Lung (tissue), 12 donors: Measurements from ENCODE around the gene MROH2B. TPM values are rescaled to one million over a fixed set of nuclear protein-coding genes. Genes with fewer than 3 reads are reported as not detected.

Source experiments
- ATAC-seq: fragments of 200-7000 bp; cut with Tn5 transposase; one replicate; pipeline ENCODE4 v1.9.1; 2020; ENCODE audit warnings: moderate number of reproducible peaks; ENCODE audit not compliant: insufficient read depth, low FRiP score
- DNase-seq, 3 donors: peaks; one replicate each; pipeline ENCODE4 v3.0.0-alpha.2; 2013 to 2017
- H3K27ac ChIP-seq, 2 donors: one replicate each; pipeline ENCODE4 v1.5.1; 2013; ENCODE audit warnings: mild to moderate bottlenecking in 2 of 2, moderate library complexity in 2 of 2, control low read depth in 1 of 2, inconsistent platforms in 1 of 2, low read depth in 1 of 2, low read length in 1 of 2
- H3K27me3 ChIP-seq, 3 donors: one replicate each; pipeline ENCODE4 v1.5.1; 2013; ENCODE audit warnings: low read length in 2 of 3; ENCODE audit not compliant: control insufficient read depth in 3 of 3, insufficient read depth in 3 of 3
- H3K36me3 ChIP-seq, 4 donors: one replicate each; pipeline ENCODE4 v1.5.1; 2013; ENCODE audit warnings: low read length in 4 of 4, mild to moderate bottlenecking in 1 of 4, moderate library complexity in 1 of 4; ENCODE audit not compliant: control insufficient read depth in 4 of 4, insufficient read depth in 4 of 4
- H3K4me1 ChIP-seq, 5 donors: one replicate each; pipeline ENCODE4 v1.5.1; 2013; ENCODE audit warnings: low read length in 5 of 5, mild to moderate bottlenecking in 2 of 5, moderate library complexity in 1 of 5; ENCODE audit not compliant: control insufficient read depth in 5 of 5, insufficient read depth in 5 of 5
- H3K4me3 ChIP-seq: one replicate; pipeline ENCODE4 v1.5.1; 2013; ENCODE audit warnings: mild to moderate bottlenecking, control low read depth, moderate library complexity
- H3K9ac ChIP-seq, 2 donors: one replicate each; pipeline ENCODE4 v1.5.1; 2013; ENCODE audit warnings: low read length in 2 of 2, control low read depth in 1 of 2; ENCODE audit not compliant: insufficient read depth in 1 of 2
- H3K9me3 ChIP-seq, 4 donors: one replicate each; pipeline ENCODE4 v1.5.1; 2013; ENCODE audit warnings: low read length in 3 of 4, mild to moderate bottlenecking in 1 of 4, moderate library complexity in 1 of 4; ENCODE audit not compliant: control insufficient read depth in 4 of 4, insufficient read depth in 3 of 4
- CTCF ChIP-seq: IDR thresholded peaks from 2 replicates; pipeline ENCODE4 v1.5.1; 2012; ENCODE audit warnings: mild to moderate bottlenecking; ENCODE audit errors: control extremely low read depth, extremely low read depth
- WGBS, 2 donors: extraction: QIAGEN DNeasy Blood & Tissue Kit; methylation state at CpG; one replicate each; pipeline ENCODE4 v1.1.7; 2013; 5-methylcytosine and 5-hydroxymethylcytosine counted together
- polyA plus RNA-seq, 2 donors: library from polyadenylated mRNA; stranded (reverse); fragments of 200-250 nt; gene quantifications; one replicate each; pipeline ENCODE4 v1.2.1, GENCODE V29; 2013
- total RNA-seq, 2 donors: library from RNA; depleted of rRNA in 1 of 2; stranded (reverse); fragments of >200 nt in 1 of 2; gene quantifications; one replicate each; pipeline ENCODE4 v1.2.1, GENCODE V29; 2014 to 2021
- donor health status: control.
- donor health status: control.
- donor health status: Bipolar disorder and iron deficiency.
- donor health status: healthy.
- donor health status: DM: yes; HTN: yes; CAD: no.

Gene MROH2B
- total and polyA plus RNA-seq, 4 donors = not detected

- H3K36me3 ChIP-seq = peaks cover 0 to 13% (median 3%) of the 10 kb centered on the region in 4 donors
- peaks cover 0 to 17% (median 1%) of the 10 kb centered on the region in 5 donors for H3K4me1 ChIP-seq
- no peak overlapping the region for H3K27ac ChIP-seq
- WGBS, 2 donors = 46 to 48% methylated on average over 4 of the region's 4 CpGs
- no peaks in the 10 kb centered on the region for H3K27me3 ChIP-seq
- H3K9me3 ChIP-seq = no peaks in the 10 kb centered on the region
- TF ChIP-seq CTCF = no peak
- no peak overlapping the region for H3K4me3 ChIP-seq
- DNase-seq (no peak), ATAC-seq (no peak)
- no peak overlapping the region for H3K9ac ChIP-seq
These were observed 85.6 kb downstream of the MROH2B start for GRCh38 chr5:40985501-40985900.

- H3K9ac ChIP-seq = no peak overlapping the region
- peaks cover 0 to 13% (median 0%) of the 10 kb centered on the region in 5 donors for H3K4me1 ChIP-seq
- H3K27ac ChIP-seq = no peak overlapping the region
- ATAC-seq = no peak
- H3K27me3 ChIP-seq = no peaks in the 10 kb centered on the region
- no peaks in the 10 kb centered on the region for H3K9me3 ChIP-seq
- no peak for TF ChIP-seq CTCF
- WGBS, 2 donors = 84 to 93% methylated on average over 3 of the region's 3 CpGs
- DNase-seq = no peak
- no peak overlapping the region for H3K4me3 ChIP-seq
- H3K36me3 ChIP-seq = peaks cover 0 to 19% (median 6%) of the 10 kb centered on the region in 4 donors
These were observed 86.3 kb downstream of the MROH2B start for GRCh38 chr5:40984884-40985283.

GRCh38 chr5:40983781-40984180, 87.4 kb downstream of the MROH2B start:
- ATAC-seq (no peak), DNase-seq (no peak)
- Histone ChIP-seq H3K9ac (no peak overlapping the region), H3K27me3 (no peaks in the 10 kb centered on the region), H3K4me1 (peaks cover 0 to 13% (median 0%) of the 10 kb centered on the region in 5 donors), H3K27ac (no peak overlapping the region), H3K36me3 (peaks cover 0 to 27% (median 10%) of the 10 kb centered on the region in 4 donors), H3K9me3 (no peaks in the 10 kb centered on the region), H3K4me3 (no peak overlapping the region)
- 81 to 88% methylated on average over 3 of the region's 3 CpGs for WGBS, 2 donors
- no peak for TF ChIP-seq CTCF

- DNase-seq (peak; percentile 71 to 81 (median 76)), ATAC-seq (no peak)
- no peak overlapping the region for H3K27ac ChIP-seq
- peaks cover 0 to 13% (median 0%) of the 10 kb centered on the region in 5 donors for H3K4me1 ChIP-seq
- peaks cover 0 to under 1% (median 0%) of the 10 kb centered on the region in 3 donors for H3K27me3 ChIP-seq
- no peak for TF ChIP-seq CTCF
- peaks cover 0 to 39% (median 13%) of the 10 kb centered on the region in 4 donors for H3K36me3 ChIP-seq
- 85 to 90% methylated on average over 9 of the region's 9 CpGs for WGBS, 2 donors
- no peaks in the 10 kb centered on the region for H3K9me3 ChIP-seq
- H3K9ac ChIP-seq = no peak overlapping the region
- no peak overlapping the region for H3K4me3 ChIP-seq
These were observed 89.7 kb downstream of the MROH2B start for GRCh38 chr5:40981420-40981819.
